Activated CD4-positive, CD25-positive, alpha-beta regulatory T cell (primary cell): ENCODE data around the gene CLSTN2.

Experiments used
- DNase-seq, 4 experiments: peaks; one replicate each; lab custom pipeline; 2025; lab: John Stamatoyannopoulos, UW

Gene CLSTN2

DNA sequence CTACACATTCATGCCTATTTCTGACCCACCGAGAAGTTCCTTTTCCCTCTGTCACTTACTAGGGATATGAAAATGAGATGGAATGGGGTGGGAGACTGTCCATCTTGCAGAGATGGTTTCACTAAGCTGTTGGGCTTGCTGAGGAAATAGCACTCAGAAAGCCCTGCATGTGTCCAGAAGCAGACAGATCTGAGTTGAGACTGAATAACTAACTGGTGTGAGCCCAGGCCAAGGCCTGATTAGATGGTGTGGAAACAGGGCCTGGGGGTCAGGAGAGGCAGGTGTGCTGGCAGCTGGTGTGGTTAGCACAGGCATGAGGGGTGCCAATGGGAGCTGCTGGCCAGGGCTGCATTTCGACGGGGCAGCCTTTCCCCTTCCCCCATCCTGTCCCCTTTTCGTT is 72.1 kb downstream of the CLSTN2 start:
- no peak for DNase-seq

DNA sequence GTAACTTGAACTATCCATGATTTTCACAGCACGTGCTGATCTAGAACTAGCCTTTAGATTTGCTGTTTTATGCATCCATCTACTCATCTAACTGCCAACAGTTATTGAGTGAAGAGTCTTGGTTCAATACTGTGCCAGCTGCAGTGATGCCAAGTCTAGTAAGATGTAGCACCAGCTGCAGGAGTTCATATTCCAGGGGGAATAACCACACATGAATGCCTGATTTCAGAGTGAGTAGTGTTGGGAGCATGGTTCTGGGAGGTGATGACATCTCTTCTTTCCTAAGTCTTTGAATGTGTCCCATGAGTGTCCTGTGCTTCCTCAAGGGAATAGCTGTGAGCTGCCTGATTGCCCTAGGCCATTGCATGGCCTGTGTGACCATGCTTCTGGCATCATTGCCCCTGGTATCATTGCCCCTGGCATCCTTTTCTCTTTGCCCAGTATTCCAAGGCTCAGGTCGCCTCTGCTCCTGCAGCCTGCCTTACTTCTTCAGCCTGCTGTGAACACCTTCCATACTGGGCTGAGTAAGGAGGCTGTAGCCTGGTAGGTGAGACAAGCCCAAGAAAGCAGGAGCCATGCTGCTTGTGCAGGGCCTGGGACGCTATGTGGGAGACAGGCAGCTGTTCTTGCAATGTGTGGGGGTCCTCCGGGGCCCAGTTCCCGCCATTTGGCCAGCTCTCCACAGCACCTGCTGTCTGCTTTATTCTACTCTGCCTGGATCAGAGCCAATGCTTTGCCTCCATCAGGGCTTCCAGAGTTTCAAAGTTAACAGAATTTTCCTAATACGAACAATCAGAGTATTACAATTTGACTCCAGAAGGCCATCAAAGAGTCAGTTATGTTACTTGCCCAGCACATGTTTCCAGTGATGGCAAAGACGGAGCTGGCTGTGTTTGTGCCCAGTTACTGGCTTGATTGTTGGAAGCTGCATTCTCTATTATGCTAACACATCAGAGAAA is 73.2 kb downstream of the CLSTN2 start:
- DNase-seq = no peak

DNA sequence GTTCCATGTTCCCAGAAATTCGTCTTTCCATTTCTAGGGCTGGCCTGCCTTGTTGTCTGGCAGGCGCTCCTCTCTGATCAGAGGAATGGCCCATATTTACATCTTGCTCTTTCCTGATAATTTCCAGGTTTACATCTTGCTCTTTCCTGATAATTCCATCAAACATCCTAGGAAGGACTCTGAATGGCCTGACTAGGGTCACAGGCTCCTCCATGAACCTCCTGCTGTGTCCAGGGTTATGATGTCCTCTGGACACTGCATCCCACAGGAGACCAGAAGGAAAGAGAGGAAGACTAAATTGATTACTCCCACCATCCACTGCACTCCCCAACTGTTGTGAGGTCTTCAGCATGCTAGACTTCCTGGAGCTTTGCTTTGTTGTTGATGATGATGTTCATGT is 75.4 kb downstream of the CLSTN2 start:
- no peak for DNase-seq

DNA sequence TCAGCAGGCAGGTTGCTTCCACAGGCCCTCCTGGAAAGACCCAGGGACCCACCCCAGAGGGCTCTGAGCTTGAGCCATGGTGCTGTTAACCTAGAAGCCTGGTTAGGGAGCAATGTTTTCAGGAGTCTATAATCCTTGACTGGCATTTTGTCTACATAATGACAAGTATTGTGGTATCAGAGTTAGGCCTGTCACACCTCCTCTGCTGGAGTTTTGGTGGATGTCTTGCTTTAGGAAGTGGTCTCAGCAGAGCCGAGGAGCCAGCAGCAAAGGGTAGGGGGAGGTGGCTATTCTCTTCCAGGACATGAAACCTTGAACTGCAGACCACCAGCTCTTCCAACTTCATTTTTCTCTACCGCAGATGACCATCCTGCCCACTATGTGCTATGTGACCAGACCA is 76.1 kb downstream of the CLSTN2 start:
- DNase-seq = no peak

DNA sequence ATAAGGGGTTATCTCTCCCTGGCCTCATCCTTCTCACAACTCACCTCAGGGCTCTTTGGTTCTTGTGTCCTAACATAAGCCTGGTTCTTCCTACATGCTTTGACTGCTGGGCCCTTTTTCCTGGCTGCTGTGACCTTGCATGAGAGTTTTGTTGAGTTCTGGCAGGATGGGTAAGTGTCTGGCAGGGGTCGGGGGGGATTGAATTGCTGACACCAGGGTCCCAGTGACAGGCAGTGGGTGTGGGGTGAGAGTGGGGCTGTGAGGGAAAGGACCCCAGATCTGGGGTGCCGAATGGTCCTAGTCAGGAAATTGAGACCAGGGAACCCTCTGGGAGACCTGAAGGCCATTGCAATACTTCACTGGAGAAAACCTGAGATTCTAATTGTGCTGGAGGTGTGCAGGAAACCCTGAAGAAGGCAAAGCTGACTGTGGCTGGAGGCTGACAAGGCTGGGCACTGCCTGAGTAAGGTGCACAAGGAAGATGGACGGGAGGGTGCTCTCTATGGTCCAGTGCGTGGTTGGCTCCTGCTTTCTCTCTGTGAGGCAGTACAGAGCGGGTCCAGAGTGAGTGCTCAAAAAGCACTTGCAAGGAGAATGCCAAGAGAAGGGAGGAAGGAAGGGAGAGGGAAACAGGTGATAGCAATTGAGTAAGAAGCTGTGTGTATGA is 76.8 kb downstream of the CLSTN2 start:
- DNase-seq = no peak

DNA sequence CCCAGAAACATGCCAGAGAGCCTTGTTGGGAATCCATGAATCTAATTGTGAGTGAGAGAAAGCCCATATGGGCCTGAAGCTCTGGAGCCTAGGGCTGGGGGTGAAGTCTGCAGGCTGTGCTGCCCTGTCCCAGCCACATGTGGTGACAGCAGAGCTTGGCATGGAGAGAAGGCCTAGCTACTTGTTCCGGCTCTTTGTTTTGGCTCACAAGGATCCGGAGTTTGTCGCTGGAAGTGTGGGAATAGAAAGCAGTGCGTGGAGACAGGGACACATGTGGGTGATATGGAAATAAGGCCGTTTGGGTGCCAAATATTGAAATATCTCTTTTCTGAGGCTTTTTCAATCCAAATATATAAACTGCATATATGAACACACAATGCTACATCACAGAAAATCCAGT is 78.2 kb downstream of the CLSTN2 start:
- DNase-seq = no peak

DNA sequence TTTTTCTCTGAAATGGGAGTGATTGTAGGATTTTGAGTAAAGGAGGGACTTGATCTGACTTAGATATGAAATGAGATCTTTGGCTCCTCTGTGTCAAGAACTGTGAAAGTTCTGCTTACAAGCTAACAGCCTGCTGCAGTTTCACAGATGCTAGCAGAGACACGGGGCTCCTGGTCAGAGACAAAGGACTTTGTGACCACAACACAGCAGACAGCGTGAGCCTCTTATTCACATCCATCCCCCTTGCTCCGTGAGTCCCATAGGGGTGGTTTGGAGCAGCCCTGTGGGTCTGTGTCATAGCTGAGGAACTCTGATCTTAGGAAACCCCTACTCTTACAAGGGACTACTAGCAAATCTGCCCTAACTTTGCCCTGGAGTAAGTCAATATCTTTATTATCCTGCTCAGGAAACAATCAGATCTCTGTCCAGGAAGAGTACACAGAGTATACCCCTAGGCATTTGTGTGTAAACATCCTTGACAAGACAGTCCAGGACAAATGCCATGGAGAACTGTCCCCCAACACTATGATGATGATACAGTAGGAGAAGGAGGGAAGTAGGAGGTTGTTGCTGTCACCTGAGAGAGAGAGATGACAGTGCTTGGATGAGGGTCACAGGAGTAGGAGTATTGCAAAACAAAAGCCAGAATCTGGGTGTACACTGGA is 80.0 kb downstream of the CLSTN2 start:
- DNase-seq = no peak

DNA sequence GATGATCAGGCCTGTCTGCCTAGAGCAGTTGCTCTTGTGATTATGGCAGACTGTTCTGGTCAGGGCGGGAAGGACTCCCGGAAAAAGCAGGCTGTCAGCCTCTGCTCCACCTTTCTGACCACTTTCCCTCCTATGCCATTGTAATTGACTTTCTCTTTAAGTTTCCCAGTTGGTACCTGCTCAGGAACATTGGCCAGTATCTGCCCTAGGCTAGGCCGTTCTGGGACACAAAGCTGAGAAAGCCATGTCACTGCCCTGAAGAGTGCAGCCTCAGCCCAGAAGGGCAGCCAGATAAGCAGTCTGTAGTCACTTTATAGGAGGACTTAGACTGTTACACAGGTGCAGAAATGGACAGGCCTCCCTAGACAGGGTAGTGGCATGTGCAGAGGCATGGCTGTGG is 80.8 kb downstream of the CLSTN2 start:
- DNase-seq = no peak

DNA sequence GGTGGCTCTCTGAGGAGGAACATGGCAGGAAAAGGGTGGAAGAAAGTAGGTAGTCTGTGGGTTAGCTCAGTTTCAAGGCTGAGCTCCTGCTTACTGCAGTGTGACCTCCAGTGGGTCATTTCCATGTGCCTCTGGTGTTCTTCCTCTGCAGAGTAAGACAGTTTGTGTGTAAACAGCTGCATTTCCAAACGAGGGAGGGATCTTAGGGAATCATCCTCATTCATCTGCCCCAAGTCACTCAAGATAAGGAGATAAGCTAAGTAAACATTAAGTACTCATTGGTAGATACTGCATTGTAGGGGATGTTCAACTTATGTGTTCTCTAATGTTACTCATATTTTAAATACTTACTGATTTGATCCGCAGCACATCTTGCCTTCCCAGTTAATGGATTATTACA is 83.6 kb downstream of the CLSTN2 start:
- DNase-seq = no peak

DNA sequence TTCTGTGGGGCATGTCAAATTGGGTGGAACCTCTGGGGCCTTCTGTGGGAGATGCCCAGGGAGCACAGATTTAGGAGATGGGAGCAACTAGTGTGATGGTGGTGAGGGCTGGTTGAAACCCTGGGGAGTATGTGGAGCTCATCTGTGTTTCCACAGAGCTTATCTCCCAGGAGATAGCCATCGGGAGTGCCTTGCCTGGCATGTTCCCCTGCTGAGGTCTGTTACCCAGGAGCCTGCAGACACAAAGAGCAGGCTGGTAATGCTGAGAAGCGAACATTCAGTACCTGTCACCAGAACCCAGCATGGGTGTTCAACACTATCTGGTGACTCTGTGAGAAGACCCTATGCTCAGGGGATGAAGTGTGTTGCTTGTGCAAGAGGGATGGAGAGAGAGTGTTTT is 85.0 kb downstream of the CLSTN2 start:
- no peak for DNase-seq

DNA sequence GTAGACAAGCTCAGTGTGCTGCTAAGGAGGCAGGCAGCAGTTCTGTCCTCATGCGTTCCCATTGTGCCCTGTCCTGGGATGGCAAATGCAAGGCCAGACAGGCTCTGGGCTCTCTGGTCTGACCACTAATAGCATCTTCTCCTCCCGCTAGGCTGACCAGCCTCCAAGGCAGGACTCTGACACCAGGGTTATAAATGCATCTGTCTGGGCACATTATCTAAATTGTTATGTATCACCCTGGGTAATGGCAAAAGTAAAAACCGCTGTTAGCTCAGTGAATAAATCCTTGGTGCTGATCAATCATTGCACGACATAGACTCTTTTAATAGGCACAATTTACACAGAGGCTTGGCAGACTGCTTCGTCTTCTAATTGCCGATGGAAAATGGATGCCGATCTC is 85.6 kb downstream of the CLSTN2 start:
- no peak for DNase-seq

DNA sequence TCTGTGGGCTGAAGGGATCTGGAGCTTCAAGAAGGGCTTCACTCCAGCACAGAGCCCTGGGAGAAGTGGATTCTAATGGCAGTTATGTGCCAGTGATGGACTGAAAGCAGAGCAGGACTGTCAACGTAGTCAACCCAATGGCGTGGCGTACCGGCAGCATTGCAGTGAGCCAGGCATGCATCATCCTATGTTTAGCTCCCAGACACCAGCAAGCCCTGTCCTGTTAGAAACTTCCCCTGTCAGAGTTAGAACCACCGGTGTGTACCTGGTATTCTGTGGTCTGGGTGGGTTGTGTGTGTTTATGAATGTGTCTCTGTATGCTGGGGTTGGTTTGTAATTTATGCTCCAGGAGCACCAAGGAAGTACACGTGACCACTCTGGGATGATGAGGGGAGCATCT is 86.3 kb downstream of the CLSTN2 start:
- DNase-seq = no peak

DNA sequence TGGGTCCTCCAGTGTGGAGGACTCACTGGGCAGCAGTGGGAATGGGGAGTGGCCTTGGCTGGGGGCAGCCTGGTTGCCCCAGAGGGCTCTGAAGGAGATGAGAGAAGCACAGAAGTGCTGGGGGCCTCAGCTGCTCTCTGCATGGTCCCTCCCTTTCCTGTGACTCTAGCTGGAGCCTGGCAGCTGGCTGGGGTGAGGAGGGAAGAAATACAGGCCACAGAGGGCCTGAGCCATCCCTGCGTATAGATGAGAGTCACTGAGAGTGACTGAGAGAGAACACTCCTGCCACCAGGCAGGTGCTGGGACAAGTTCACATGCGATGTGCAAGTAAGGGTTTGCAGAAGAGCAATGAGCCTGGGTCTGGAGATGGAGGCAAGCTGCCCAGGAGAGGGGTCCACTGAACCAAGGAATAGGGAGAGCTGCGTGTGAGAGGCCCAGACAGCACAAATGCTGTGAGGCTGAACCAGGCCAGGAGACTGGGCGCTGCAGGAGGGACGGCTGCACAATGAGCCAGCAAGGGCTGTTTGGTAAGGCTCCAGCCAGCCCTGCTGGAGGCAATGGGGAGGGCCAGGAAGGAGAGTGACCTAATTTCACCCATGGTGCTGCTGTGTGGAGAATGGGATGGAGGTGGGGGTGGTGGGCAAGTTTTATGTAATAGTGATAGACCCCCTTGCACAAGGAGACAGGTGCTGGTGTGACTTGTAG is 87.2 kb downstream of the CLSTN2 start:
- no peak for DNase-seq

DNA sequence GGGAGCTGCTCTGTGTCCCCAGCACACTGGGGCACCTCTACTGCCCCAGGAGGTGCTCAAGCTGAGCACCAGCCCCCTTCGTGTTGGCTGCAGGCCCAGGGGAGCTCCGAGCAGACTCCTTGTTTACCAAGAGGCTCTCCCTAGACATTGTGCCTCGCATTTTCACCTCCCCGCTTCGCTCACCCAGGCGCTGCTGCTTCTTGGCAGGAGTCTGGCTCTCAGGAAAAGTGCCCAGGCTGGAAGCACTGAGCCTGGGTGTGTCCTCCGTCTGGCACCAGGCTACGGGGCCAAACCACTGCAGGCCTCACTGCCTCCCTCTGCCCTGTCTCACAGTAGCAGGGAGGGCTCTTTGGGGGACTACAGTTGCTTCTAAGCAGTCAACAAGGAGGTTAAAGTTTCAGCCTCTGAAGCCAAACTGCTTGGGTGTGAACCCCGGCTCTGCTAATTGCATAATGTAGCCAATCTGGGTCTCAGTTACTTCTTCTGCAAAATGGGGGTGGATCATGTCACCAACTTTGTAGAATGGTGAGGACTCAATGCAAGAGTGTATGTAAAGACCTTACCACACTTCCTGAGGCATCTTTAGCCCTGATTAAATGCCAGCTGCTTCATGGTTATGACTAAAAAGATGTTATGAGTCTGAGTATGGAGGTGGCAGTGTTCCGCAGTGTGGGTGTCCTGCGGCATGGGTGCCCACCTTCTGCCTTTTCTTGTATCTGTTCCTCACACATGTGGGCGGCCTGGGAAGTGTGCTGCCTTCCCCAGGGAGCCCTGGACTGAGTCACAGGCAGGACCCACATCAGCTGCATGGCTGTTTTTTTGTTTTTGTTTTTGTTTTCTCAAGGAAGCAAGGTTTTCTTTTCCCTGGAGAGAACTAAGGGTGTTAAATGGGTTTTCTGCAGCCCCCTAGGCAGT is 88.9 kb downstream of the CLSTN2 start:
- DNase-seq = no peak

DNA sequence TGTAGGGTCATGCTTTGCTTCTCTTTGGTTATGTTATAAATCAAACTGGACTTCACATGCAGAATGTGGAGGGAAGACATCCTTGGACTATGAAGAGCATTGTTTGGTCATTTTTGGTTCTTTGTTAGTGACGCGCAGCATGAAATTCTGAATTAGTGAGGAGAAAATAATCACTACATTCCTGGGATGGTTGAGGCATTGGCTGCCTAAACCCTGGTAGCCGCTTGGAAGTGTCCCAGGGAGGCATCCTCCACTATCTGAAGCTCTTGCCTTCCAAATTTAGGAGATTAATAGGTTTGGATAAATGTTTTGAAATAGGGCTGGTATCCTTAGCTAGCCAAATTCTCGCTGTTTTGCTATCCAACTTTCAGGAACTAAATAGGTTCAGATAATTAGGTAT is 96.2 kb downstream of the CLSTN2 start:
- DNase-seq = no peak

DNA sequence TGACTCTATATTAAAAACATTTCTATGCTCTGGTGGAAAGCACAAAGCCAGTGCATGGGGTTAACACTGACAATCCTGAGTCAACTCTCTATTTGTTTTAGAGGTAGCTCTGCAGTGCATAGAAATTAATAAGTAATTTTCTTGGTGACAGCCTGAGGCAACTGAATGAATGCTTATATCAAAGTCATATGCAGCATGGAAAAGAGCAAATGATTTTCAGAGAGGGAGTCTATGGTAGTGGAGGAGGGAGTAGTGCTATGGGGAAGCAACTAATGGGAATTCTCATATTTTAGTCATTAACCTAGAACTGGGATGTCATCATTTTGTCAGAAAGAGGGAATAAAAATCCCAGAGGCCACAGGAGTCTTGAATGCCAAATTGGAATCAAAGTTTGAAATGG is 99.1 kb downstream of the CLSTN2 start:
- no peak for DNase-seq

DNA sequence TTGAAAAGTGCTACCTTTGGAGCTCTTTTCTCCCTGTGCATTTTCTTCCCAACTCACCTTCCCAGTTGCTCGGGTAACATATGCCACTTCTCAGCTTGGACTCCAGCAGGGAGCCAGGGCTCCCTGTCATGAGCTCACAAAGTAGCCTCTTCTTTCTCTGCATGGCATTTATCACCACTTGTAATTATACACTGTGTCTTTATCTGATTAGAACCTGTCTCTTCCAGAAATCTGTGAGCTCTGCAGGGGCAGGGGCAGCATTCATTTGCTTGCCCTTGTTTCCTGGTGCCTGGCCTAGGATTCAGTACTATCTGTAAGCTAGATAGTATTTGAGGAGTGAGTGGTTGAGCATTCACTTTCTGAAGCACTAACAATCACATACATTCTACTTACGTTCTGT is 100.9 kb downstream of the CLSTN2 start:
- DNase-seq = no peak

DNA sequence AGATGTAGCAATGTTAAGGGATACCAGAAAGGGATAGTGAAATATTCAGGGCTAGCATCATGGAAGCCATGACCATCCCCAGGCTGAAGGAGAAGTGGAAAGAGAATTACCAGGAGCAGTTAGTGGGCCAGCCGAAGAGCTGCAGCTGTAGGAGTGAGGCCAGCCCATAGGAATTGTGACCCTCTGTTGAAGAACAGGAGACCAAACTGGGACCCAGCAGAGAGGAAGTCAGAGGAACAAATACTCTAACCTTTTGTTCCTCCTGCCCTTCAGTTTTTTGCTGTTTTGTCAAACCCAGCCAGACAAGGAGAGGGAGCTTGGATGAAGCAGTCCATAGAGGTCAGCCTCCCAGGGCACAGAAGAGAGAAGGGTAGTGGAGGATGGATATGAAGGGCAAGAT is 115.4 kb downstream of the CLSTN2 start:
- DNase-seq = no peak

DNA sequence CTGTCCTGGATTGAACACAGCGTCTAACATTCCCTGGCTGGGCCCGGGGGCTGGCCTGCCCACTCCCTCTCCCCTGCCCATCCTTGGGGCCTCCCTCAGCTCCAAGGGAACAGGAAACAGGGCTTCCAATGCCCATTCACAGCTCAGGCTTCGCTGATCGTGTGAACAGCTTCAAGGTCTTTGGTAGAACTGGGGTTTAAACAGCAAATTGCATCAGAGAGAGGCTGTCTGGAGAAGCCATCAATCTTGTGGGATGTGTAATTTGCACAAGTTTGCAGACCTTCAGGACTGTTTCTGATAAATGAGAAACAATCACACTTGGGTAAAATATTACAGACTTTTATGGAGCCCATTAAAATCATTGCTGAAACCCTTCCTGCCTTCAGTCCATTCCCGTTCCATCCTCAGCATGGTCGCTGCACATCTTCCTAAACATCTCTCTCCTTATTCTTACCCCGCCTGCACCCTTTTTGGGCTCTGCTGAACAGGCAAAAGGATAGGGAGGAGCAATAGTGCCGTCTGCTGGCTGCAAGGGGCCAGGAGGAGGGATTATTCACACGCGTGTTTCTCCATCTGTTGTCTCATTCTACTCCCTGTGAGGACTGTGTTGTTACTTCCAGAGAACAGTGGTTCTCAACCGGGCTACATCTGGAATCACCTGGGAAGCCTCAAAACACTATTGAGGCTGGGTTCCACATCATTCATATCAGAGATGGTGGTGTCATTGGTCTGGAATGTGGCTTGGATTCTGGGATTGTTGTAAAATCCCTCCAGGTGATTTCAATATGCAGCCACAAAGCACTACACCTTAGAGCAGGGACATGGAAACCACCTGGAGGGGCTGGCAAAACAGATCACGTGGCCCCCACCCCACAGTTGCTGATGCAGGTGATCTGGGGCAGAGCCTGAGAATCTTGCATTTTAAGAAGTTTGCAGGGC is 116.3 kb downstream of the CLSTN2 start:
- no peak for DNase-seq
